GM19438 (cell line): ENCODE data around the gene TMEM203.

Experiments
- ATAC-seq: cut with Tn5 transposase; IDR thresholded peaks from one replicate; pipeline ENCODE4 v1.9.1; 2021; ENCODE audit warnings: low read depth; ENCODE audit not compliant: unreplicated experiment

The TMEM203 gene

GRCh38 chr9:137230705-137231371 is 25.4 kb upstream of the TMEM203 start, which contains the start of gene SLC34A3:
SLC34A3 (plus strand) TSS chr9:137230901; CDS start chr9:137231703, 802 bp downstream.
- ATAC-seq: no peak

DNA sequence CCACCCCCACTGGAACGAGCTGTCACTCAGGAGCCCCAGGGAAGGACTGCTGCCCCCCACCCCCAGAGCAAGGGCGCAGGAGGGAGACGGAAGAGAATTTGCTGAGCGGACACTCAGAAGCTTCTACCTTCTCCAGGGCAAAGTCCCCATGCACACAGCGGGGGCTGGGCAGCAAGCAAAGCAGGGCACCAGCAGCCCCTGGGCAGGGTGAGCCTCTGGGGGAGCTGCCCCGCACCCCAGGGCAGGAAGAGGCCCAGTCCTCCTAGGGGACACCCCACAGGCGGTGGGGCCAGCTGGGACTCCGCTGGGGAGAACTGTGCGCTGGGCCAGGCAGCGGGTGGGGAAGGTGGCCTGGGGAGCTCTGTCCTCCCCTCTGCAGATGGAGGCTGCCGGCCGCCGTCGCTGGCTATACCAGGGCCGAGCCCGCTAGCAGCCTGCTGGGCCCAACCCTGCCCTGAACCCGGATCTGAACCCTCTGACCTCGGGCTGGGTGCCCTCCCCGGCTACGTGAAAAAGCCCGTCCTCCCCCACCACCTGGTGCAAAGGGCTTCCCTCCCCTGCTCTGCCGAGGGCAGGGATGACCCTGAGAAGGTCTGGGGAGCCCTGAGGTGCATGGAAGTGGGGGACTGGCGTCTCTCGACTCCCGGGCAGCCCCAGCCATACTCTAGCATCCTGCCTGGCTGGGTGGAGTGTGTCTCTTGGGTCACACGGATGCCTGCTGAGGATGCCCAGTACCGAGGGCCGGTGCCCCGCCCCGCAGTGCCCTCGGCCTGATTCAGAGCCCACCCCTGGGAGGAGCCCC is 24.7 kb upstream of the TMEM203 start:
- ATAC-seq: no peak

DNA sequence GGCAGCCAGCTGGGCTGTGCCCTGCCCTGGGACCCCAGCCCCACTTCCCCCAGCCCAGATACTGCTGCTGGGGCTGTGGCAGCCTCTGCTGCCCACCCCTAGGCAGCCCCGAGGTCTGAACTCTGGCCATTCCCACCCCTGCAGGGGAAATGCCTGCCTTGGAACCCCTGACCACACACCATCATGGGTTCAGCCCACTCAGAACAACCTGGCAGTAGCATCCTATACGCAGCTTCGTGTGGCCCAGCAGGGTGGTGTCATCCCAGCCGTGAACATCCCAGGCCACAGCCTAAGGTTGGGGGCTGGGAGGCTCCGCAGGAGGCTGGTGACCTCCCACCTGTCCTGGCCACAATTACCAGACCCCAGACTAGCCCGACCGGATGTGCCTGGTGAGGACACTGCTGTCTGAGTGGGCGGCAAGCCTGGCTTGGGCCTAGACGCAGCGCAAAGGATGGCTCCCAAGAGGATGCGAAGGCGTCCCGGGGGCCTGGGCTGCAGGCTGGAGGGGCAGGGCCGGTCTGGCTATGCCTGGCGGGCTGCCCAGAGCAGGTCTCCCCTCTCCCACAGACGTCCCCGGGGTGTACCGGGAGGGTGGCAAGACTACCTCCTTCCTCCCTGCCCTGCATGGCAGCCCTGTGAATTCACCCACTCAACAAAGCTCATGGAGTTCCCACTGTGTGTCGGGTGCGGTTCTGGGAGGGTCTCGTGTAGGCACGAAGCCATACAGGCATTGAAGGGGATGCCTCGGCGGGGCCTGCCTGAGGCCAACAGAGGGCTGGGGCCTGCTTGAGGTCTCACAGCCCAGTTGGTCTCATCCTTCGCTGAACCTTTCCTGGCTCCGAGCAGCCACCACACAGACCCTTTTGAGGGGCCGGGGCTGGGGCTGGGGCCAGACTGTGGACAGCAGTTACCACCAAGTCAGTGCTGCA is 23.8 kb upstream of the TMEM203 start:
- ATAC-seq: no peak

DNA sequence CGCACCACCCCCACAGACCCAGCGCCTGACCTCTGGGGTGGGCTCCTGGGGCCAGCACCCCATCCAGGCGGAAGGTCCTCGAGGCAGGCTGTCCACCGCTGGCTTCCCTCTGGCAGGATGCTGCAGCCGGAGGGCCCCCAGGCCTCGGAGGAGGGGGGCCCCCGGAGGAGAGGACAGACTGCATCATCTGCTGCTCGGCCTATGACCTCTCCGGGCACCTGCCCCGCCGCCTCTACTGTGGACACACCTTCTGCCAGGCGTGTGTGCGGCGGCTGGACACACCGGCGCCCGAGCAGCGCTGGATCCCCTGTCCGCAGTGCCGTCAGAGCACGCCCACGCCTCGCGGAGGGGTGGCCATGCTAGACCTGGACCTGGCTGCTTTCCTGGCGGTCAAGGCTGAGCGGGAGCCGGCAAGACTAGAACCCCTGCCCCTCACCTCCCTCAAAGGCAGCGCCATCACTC is 23.1 kb upstream of the TMEM203 start:
- ATAC-seq: no peak

GRCh38 chr9:137227853-137228505 is 22.5 kb upstream of the TMEM203 start:
- no peak for ATAC-seq

DNA sequence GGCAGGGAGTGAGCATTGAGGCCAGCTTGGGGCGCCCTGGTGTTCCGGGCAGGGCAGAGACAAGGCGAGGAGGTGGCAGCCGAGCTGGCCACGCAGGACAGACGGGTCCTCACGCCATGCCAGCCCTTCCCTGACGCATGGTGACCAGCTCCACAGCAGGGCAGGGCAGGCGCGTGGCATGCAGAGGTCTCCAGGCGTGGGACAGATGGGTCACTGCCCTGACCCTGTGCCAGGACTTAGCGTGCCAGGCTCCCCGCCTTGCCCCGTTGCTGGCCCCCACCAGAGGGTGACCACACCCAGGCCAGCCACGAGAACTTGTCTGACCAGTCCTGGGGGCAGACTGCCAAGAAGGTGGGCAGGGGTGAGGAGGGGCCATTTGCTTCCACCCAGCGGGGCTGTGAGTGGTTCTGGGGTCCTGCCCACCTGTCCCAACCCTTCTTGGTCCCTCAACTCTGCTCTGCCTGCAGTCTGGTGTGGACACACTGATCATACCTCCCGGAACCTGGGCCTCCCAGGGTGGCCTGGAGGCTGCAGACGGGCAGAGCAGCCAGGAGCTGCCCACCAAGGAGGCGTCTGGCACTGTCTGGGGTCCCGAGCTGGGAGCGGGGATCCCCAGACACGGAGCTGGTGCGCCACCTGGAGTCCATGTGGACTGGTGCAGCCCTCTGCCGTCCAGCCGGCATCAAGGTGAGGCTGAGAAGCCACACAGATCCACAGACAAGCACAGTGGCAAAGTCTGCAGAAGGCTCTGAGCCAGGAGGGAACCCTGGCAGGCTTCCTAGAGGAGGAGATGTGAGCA is 21.8 kb upstream of the TMEM203 start, which contains the start of gene RNF224:
RNF224 (plus strand) TSS at position 449 of the 799 bp plus-strand sequence. CDS start 834 bp downstream, outside the sequence.
- no peak for ATAC-seq

- no peak for ATAC-seq
Observed at GRCh38 chr9:137226338-137227053, 21.0 kb upstream of the TMEM203 start.

- ATAC-seq: no peak
Observed at GRCh38 chr9:137225699-137226331, 20.4 kb upstream of the TMEM203 start.

DNA sequence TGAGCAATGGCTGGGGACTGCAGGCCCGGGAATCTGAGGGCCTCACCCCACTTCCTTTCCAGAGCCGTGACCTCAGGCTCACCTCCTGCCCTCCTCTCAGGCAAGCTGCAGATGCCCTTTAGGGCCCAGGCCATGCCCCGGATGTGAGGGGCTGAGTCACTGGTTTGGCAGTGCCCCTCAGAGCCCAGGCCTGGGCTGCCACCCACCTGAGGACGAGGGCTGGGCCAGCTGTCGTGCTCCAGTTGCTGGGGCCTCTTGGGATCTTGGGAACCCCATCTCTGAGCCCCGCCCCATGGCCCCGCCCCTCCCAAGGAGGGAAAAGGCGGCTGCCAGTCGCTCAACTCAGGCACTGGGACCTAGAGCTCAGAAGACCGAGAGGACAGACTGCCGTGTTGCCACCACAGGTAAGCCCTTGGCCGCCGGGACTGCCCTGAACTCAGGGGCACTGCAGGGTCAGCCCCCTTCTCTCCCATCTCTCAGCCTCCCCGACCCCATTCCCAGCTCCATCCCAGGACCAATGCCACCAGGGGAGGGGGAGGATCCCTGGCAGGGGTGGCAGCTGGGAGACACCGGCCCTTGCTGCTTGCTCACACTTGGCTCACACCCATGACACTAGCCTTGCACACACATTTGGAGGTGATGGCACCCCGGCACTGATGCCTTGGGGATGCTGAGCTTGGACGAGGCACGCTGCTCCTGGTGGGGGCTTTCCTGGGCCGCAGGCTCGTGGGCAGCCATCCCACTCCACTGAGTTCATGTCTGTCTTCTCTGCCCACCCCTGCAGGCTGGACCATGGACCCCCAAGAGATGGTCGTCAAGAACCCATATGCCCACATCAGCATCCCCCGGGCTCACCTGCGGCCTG is 19.6 kb upstream of the TMEM203 start, which contains the start of gene CYSRT1:
CYSRT1 (plus strand) TSS at position 345 of the 865 bp plus-strand sequence; CDS start at position 793, 448 bp downstream.
- ATAC-seq: no peak

- peak; percentile 60 for ATAC-seq
Observed at GRCh38 chr9:137223078-137223970, 17.9 kb upstream of the TMEM203 start.

- ATAC-seq: no peak
Observed at GRCh38 chr9:137222190-137223077, 17.0 kb upstream of the TMEM203 start, which contains the start of gene RNF208. RNF208 (minus strand) TSS chr9:137222240; CDS start chr9:137221212, 1,028 bp downstream.

DNA sequence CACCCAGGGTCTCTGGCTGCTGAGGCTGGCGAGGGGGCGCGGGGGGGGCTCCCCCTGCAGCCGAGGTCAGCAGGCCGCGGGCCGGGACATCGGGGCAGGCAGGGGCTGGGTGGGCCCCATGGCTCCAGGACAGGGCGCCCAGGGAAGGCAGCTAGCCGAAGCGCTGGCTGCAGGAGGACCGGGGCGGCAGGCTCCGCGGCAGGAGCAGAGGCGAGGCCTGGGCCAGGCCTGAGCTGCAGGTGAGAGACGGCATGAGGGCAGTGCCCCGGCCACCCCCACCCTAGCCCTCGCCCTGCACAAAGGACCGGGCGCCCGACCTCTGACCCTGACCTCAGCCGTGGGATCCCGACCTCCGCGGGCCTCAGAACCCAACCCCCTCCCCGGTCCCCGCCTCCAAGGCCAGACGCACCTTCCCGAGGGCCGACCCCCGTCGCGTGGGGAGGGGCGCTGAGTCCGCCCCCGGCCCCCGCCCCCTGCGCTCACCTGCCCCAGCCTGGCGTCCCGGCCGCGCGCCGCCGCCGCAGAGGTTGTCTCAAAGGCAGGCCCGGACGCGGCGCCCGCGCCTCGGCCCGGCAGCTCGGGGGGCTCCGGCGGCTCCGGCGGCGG is 16.2 kb upstream of the TMEM203 start:
- no peak for ATAC-seq

DNA sequence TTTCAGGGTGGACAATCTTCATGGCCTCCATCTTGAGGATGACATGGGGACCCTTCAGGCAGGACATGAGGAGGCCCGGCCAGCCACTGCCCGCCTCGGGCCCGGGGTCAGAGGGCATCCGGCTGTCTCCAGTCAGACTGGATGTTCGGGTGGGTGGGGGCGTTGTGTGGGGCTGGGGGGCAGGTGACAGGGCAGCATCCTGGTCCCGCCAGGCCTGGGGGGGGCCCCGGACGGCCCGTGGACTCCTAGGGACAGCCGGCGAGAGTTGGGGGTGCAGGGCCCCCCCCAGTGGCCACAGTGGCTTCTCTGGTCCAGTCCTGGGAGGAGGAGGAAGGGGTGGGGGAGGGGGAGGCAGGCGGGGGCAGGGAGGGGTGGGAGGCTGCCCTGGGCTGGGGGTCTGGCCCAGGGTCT is 15.7 kb upstream of the TMEM203 start:
- no peak for ATAC-seq

- no peak for ATAC-seq
Observed at GRCh38 chr9:137220317-137221094, 15.1 kb upstream of the TMEM203 start.
